ENCODE data around the gene E2F3. TPM values are rescaled to one million over a fixed set of nuclear protein-coding genes. Genes with fewer than 3 reads are reported as not detected.

Gene E2F3
- total RNA-seq, 1 donor from 2014 or later: 6.2 TPM

GRCh38 chr6:20433321-20433720 lies 31.6 kb downstream of the E2F3 start:
- DNase-seq (ENCODE audit: low read depth): peak; percentile 26

- DNase-seq (ENCODE audit: low read depth): no peak
These were observed 32.2 kb downstream of the E2F3 start for GRCh38 chr6:20433929-20434328.

DNA sequence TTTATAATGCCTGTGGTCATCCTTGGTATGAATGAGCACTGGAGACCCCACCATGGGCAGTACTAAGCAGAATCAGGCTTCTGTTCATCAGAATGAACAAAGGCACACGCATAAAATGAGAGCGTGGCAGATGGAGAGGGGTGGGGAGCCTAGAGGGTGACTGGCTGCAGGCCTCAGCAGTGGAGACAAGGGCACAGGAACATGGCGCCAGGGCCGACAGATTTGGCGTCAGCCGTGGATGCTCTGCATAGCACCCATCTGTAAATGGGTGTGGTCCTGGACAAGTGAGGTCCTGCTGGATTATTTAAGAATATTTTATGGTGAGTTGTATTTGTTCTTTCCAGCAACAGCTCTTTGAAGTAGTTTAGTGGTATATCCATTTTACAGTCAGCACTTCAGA lies 33.1 kb downstream of the E2F3 start:
- no peak for DNase-seq (ENCODE audit: low read depth)

- no peak for DNase-seq (ENCODE audit: low read depth)
These were observed 35.0 kb downstream of the E2F3 start for GRCh38 chr6:20436719-20437118.

GRCh38 chr6:20437639-20438038 lies 36.0 kb downstream of the E2F3 start:
- no peak for DNase-seq (ENCODE audit: low read depth)

DNA sequence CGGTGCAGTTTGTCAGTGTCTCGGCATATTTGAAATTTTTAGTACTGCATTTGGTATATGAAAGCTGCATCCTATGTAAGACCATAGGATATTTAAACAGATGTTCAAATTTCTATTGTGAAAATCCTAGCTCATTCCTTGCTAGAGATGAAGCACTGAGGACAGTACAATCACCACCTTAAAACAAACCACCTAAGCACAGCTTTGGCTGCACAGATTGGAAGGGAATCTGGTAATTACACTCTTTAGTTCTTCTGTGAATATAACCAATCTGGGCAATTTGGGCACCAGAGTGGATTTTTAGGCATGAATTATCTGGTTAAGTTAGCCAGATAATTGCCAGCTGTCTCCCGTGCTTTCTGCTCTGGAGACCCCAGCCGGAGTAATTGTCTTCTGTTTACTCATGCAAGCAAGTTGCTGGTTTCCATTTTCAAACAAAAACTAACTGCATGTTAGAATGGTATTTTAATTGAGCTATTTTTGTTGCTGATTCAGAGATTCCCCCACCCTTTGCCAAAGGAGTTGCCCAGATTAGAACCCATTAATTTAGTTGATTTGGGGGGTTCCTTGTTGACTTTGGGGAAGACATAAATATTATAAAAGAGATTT lies 36.9 kb downstream of the E2F3 start:
- no peak for DNase-seq (ENCODE audit: low read depth)

GRCh38 chr6:20439558-20439957 lies 37.9 kb downstream of the E2F3 start:
- no peak for DNase-seq (ENCODE audit: low read depth)

- no peak for DNase-seq (ENCODE audit: low read depth)
These were observed 38.6 kb downstream of the E2F3 start for GRCh38 chr6:20440296-20440695.

- no peak for DNase-seq (ENCODE audit: low read depth)
These were observed 39.6 kb downstream of the E2F3 start for GRCh38 chr6:20441236-20441635.

DNA sequence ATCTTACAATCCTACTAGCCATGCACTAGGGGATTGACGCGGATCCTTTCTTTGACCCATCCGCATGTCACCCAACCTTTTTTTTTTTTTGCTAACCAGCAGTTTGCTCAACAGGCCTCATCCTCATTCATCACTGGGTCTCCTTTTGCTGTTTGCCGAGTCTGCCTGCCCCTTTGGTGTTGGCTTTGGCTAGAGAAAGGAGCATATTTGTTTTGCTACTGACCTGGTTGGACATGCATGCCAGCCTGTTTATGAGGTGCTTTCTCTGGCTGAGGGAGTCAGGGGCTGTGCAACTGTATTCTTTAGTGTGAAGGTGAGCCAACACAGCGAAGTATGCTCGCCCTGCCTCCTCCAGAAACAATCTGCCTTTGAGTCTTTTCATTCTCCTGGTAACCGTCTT lies 40.2 kb downstream of the E2F3 start:
- DNase-seq (ENCODE audit: low read depth): no peak

GRCh38 chr6:20444786-20445271 lies 43.1 kb downstream of the E2F3 start:
- DNase-seq (ENCODE audit: low read depth): no peak

GRCh38 chr6:20447157-20447556 lies 45.5 kb downstream of the E2F3 start:
- peak; percentile 25 for DNase-seq (ENCODE audit: low read depth)

GRCh38 chr6:20447581-20448132 lies 46.0 kb downstream of the E2F3 start:
- no peak for DNase-seq (ENCODE audit: low read depth)

GRCh38 chr6:20448828-20449227 lies 47.1 kb downstream of the E2F3 start:
- DNase-seq (ENCODE audit: low read depth): no peak

- no peak for DNase-seq (ENCODE audit: low read depth)
These were observed 52.6 kb downstream of the E2F3 start for GRCh38 chr6:20454204-20454824.

GRCh38 chr6:20455251-20455940 lies 53.7 kb downstream of the E2F3 start:
- DNase-seq (ENCODE audit: low read depth): no peak

- no peak for DNase-seq (ENCODE audit: low read depth)
These were observed 56.6 kb downstream of the E2F3 start for GRCh38 chr6:20458027-20458894.

DNA sequence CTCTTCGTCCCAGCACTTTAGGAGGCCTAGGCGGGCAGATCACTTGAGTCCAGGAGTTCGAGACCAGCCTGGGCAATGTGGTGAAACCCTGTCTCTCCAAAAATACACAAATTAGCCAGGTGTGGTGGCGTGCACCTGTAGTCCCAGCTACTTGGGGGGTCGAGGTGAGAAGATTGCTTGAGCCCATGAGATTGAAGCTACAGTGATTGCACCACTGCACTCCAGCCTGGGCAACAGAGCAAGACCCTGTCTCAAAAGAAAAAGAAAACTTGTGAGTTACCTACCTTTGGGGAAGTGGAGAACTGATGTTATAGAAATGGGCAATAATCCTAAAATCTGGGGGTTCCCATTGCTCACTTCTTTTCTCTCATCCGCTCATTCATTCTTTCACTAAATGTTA lies 58.0 kb downstream of the E2F3 start:
- no peak for DNase-seq (ENCODE audit: low read depth)

- DNase-seq (ENCODE audit: low read depth): no peak
These were observed 59.9 kb downstream of the E2F3 start for GRCh38 chr6:20461576-20461975.

GRCh38 chr6:20463396-20463795 lies 61.7 kb downstream of the E2F3 start:
- DNase-seq (ENCODE audit: low read depth): no peak

DNA sequence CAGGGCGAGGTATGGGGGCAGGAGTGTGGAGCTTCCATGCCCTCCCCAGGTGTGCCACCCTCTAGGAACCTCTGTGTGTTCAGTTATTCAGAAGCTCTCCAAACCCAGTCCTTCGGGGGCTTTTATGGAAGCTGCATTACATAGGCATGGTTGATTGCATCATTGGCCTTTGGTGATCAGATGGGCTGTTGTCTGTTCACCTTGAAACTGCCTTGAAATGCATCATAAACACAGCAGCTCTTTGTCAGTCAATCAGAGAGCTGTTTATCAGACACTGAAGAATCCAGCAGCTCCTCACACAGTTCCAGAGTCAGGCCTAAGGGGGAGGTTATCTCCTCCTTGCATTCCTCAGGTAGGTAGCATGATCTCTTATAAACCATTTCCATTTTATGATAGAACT lies 62.4 kb downstream of the E2F3 start:
- DNase-seq (ENCODE audit: low read depth): no peak
